GM18868 (cell line): ENCODE results near the gene FCRL5.
"Not testable (repeated sequence)": the region's sequence is repeated elsewhere in the genome, so short reads cannot be mapped to it uniquely, and the experiment has no call there.

ENCODE experiments used
- ATAC-seq: cut with Tn5 transposase; IDR thresholded peaks from one replicate; pipeline ENCODE4 v1.9.1; 2021; ENCODE audit warnings: mild to moderate bottlenecking, moderate library complexity; ENCODE audit not compliant: unreplicated experiment

Gene FCRL5

DNA sequence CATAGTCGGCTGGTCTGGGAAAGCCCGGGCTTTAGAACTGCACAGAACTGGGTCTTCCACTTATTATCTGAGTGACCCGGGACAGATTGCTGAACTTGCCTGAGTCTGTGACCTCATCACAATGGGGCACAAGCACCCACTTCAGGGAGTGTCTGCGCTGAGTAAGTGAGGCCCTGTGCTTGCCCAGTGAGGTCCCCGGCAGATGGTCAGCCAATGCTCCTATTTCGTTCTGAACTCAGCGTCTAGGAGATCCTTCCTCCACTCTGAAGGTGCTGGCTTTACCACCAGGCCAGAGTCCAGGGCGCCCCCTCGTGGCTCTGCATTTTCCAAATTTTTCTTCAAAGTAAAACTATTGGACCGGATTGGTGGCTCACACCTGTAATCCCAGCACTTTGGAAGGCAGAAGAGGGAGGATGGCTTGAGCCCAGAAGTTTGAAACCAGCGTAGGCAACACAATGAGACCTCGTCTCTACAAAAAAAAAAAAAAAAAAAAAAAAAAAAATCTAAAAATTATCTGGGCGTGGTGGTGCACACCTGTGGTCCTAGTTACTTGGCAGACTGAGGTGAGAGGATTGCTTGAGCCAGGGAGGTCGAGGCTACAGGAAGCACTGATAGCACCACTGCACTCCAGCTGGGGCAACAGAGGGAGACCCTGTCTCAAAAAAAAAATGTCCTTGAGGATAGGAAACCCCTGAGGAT is 61.7 kb downstream of the FCRL5 start:
- no peak for ATAC-seq

DNA sequence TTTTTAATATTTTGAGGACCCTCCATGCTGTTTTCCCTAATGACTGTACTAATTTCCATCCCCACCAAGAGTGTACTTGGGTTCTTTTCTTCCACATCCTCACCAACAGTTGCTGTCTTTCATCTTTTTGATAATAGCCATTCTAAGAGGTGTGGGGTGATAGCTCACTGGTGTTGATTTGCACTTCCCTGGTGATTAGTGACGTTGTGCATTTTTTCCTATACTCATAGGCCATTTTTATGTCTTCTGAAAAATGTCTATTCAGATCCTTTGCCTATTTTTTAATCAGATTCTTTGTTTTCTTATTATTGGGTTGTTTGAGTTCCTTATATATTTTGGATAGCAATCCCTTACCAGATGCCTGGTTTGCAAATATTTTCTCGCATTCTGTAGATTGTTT is 64.2 kb downstream of the FCRL5 start:
- ATAC-seq, result no peak

DNA sequence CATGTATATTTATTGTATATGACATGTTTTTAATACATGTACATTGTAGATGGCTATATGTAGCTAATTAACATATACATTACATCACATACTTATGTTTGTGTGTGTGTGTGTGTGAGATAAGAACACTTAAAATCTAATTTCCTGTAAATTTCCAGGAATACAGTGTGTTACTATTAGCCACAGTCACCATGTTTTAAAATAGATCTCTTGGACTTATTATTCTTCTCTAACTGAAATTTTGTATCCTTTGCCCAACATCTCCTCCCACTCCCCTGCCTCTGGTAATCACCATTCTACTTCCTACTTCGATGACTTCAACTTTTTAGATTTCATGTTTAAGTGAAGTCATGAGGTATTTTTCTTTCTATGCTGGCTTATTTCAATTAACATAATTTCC is 64.8 kb downstream of the FCRL5 start:
- no peak for ATAC-seq

DNA sequence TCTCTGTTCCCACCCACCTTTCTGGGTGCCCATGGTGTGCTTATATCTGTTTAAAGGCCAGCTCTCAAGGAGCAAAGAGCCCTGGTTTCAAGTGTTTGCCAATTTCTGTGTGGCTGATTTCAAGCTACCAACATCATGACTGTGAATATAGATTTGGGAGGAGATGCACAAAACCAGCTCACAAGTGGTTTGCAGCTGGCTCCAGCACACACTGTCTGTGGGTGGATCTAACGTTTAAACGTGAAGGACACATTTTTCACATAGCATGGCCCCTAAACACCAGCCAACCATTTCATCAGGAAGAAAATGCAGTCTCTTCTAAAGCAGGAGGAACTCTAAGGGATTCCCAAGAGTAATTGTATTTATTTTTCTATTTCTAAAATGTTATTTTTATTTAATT is 65.2 kb downstream of the FCRL5 start:
- no peak for ATAC-seq

DNA sequence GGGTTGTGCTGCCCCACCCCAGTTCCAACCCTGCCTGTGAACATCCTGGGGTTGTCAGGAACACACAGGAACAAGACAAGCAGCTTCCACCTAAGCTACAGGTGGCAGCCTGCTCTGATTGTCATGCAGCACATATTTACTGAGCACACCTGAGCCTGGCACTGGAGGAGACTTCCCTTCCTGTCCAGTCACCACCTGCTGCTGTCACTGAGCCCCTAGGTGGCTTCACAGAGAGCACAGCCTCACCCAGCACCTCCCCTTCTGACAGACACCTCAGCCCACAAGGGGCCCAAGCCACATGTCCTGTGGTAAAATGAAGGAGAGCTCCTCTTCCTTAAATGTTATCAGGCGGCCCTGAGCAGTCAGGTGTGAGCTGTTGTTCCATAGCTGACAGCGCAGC is 65.9 kb downstream of the FCRL5 start:
- ATAC-seq, result not testable (repeated sequence)

DNA sequence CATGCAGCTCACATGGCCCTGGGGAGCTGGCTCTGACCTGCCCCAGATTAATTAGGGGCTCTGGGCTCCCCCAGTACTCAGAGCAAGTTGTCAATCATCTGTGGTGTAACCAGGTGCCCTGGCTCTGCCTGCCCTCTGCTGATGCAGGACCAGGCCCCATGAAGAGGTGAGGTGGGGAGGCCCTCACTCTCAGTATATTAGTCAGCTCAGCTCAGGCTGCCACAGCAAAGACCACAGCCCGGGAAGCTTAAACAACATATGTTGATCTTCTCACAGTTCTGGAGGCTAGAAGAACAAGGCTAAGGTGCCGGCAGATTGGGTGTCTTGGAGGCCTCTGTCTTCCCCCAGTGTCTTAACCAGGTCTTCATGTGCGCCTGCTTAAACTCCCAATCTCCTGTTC is 66.5 kb downstream of the FCRL5 start:
- ATAC-seq, result no peak

DNA sequence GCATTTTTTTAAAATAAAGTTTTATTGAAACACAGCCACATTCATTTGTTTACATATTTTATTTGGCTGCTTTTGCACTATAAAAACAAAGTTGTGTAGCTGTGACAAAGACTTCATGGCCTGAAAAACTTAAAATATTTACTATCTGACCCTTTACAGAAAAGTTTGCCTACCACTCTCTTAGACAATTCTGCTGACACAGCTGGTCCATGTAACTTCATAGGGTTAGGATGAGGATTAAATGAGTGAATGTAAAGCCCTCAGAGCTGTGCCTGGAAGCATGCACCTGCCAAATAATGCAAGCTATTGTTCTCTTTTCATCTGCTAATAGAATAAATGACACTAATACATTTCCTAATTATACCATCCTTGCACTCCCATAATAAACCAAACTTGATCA is 67.7 kb downstream of the FCRL5 start:
- ATAC-seq, result no peak

DNA sequence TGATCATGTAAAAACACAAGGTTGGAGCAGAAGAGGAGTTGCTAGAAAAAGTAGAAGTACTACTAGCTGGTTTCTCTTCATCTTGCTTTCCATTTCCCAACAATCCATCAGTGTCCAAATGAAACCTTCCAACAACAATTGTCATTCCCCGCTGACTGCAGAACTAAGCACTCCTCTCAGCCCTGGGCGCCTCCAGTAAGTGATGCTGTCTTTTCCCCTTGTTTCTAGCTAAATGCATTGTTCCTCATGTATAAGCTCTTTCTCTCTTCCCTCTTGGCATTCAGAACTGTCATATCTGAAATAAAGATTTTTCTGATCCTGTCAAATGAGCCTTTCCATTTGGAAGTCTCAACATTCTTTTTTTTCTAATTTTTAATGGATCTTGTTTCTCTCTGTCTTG is 68.7 kb downstream of the FCRL5 start:
- no peak for ATAC-seq

DNA sequence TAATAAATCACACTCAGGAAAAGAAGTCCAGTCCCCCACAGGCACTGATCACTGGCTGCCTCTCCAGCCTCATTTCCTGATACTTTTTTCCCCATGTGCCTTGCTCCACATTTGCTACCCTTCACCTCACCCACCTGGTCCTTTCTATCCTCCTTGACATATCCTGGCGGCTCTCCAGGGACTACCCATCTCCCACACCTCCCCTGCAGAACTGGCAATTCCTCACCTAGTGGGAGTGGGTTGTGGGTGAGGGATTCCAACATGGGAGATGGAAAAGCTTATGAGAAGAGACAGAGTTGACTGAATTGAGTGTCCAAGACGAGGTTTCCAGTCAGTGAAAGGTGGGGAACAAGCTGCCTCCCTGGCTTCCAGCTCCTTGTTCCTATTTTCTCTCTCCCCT is 69.6 kb downstream of the FCRL5 start:
- ATAC-seq, result no peak

DNA sequence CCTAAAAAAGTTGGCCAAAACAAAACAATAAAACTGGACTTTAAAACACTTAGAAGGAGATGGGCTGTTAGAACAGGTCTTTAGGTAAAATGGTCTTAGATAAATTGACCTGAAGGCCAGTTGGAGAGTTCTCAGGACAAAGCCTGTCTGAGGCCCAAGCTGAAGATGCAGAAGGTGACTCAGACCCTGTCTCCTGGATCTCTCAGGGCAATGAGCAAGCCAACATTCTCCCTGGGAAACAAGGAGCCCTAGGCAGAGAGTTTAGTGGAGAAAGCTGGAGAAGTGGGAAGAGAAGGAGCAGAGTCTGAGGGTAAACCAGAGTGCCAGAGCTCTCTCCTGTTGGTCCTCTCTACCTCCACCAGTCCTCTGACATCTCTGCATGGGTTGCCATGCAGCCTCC is 70.1 kb downstream of the FCRL5 start:
- no peak for ATAC-seq

DNA sequence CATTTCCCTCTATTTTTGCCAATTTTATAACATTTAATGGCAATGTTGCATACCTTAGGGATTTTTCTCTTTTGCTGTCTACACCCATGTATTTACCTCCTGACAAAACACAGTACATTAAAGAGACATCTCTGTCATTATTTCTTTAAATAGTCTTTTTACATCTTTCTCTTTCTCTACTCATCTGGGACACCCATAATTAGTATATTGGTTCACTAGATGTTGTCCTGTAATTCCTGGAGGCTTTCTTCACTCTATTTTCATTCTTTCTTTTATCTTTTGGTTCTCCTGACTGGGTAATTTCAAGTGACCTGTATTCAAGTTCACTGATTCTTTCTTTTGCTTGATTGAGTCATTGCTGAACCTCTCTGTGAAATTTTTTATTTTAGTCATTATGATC is 74.3 kb downstream of the FCRL5 start:
- ATAC-seq, result no peak

DNA sequence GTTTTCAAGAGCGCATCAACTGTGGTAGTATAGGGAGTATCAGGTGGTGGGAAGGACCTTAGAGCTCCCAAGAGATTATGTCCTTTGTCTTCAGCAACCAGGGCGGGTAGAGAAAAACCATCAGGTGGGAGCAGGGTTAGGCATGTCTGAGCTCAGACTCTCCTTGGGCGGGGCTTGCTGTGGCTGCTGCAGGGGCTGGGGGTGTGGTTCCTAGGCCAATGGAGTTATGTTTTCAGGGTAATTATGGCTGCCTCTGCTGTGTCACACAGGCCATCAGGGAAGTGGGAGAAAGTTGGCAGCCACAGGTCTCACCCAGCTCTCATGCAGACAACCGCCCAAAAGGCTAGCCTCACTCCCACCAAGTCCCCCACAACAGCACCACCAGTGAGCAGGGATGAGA is 74.9 kb downstream of the FCRL5 start:
- ATAC-seq, result no peak

DNA sequence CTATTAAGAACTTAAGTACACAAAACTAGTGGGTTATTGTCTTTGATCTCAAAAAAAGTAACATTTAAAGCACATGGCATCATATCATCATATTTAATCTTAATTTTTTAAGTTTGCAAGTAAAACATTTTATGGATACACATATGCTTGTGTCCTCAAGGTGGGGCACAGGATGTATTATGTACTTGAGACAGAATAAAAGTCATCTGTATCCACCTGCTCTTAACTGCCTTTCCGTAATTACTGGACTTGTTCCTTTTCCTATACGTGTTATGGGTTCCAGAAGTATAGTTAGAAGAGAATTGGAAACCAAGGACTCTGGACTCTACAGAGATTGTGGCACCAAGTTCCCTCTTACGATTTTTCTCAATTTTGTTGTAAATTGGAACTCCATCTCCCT is 79.4 kb downstream of the FCRL5 start:
- no peak for ATAC-seq

DNA sequence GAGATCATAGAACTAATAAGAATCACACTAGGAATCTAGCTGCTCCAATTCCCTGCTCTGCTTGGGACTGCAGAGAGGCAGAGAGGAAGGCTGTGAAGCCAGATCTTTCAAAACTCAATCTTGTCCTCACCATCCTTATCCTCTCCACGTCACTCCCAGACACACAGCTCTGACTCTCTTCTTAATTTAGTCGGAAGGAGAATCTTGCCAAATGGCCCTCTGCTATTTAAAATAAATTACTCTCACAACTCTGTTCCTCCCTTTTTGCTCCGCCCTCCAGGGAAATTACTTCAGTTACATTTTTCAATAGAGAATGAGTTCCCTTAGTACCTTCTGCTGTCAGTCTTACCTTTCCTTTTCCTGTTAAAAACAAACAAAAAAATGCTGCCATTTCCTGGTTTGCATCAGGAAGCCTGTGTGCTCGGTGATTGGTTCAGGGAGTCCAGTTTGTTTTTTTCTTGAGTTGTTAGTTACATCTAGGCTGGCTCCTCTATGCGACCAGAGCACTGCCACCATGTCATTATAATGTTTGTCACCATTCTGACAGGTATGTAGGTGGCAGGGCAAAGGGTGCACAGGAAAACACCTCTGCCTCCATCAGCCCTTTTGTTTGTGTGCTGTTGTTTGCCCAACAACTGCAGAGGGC is 80.1 kb downstream of the FCRL5 start:
- no peak for ATAC-seq

DNA sequence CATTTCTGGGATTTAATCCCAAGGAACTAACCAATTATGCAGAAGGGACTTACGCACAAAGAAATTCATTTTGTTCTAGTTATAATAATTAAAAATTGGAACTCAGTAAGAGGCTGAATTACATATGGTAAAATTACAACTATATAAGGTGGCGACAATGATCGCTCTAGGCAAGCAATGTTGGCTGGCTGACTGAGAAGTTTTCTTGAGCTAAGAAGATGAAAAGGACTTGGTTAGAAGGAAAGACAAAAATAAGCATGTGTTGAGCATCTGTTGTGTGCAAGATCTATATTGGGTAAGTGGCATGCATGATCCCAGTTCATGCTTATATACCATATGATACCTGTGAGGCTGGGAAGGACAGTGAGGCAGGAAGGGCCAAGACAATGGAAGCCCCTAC is 80.8 kb downstream of the FCRL5 start:
- no peak for ATAC-seq

DNA sequence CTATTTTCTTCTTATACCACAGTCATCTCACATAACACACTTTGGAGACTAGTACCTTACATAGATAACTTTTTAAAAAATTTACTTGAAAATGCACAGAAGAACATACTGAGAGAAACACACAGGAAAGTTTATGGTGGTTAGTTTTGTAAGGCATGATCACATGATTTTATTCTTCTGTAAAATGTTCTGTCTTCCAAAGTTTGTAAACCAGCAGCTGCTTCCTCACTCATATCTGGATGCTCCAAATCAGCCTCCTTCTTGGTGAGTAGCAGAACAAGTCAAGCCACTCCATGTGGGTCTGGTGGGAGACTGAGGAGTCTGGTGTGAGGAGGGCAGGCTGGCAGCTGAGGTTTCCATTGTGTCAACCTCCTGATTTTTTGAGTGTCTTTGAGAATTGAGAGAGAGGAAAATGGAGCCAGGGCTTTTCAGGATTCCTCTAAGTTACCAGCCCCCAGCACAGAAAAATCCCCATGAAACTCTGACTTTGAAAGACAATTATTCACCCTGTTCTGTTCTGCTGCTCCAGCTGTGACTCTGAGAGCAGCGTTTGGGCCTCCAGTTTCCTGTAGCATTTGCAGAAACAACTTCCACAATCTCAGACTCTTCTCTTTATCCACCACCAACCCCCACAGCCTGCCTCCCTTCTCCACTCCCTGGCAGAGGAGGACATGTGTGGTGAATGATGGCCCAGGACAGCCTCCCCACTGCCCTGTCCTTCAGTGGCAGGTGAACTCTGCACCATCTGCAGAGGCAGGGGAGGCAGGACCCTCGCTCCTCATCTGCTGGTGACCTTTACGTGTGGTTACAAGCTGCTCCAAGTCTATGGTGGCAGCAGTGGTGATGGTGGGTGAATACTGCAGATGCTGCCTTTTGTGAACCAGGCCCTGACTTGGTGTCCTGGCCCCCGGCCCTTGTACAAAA is 82.3 kb downstream of the FCRL5 start:
- ATAC-seq, result no peak

DNA sequence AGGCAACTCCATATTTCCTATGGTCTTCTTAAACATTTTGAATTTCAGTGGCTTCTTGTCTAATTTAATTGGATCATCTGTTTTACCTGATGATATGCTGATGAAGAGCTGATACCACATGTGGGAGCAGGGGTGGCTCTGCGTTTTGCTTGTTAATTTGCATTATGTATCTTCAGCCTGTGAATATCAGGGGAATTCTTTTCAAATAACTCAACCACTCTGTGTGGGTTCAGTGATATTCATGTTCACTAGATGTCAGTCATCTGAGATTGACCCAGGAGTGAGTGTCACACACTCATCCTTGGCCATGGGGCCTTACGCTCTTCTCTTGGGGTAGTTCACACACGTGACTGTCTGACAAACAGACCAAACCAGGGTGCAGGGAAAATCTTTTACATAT is 83.0 kb downstream of the FCRL5 start:
- no peak for ATAC-seq

DNA sequence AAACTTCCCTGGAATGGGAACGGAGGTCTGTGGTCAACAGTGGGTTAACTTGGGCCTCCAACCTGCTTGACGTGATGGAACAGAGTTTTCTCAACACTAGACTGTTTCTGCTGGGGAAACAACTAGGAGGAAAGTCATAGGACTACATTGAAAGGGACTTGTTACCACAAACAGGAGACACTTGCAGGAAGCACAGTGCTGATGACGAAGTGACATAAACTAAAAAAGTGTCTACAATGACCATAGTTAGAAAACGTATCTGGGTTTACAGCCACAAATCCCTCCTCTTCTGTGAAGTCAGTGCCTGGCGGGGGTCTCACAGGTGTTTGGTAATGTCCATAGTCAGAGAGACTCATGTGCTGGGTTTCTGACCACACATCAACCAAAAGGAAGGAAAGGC is 86.3 kb downstream of the FCRL5 start:
- no peak for ATAC-seq
